HG03139 (cell line): Measurements from ENCODE around the gene SBF2.
"Not testable (repeated sequence)": the region's sequence is repeated elsewhere in the genome, so short reads cannot be mapped to it uniquely, and the experiment has no call there.

Experiments
- ATAC-seq: cut with Tn5 transposase; IDR thresholded peaks from one replicate; pipeline ENCODE4 v1.9.1; 2021; ENCODE audit not compliant: unreplicated experiment

Gene SBF2

DNA sequence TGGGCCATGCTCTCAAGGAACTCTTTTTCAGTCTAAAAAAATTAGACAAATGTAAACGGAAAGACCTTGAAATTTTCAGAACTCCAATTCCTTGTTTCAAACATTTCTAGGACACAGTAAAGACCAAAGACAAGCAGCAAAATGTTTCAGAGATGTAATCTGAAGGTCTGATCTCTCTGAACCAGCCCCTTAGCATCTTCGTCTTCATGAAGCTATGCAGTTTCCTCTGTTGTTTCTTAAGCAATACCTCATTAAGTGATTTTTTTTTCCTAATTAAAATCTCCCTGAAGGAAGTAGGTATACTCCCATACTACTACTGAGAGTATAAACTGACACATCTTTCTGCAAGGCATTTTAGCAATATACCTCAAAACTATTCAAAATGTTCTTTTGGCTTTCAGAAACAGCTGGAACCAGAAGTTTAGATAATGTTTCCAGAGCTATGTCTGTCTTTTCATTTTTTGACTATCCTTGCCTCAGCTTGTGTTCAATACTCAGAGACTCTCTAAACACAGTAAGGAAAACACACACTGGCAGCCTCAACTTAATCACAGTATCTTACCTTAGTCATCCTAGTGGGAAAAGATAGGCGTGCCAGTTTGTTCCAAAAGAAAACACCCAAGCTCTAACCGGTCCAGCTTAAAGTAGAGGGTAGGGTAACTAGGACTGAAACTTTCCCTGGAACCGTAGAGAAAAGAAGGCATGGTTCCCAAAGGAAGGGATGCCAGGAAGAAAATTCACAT is 25.1 kb downstream of the SBF2 start:
- ATAC-seq: no peak

GRCh38 chr11:10267821-10268220 is 26.2 kb downstream of the SBF2 start:
- no peak for ATAC-seq

DNA sequence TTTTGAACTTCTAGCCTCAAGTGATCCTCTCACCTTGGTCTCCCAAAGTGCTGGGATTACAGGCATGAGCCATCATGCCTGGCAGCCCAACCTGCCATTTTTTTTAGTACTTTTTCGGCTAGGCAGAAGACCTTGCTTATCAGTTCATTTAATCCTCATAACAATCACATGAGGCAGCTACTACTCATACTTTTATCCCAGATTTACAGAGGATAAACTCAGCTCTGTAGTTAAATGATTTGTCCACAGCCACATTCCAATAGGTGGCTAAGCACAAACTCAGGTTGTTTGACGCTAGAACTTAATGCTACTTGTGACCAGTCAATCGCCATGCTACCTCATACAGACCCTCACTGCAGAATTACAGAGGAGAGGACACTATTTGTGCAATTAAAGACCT is 28.1 kb downstream of the SBF2 start:
- ATAC-seq: no peak

DNA sequence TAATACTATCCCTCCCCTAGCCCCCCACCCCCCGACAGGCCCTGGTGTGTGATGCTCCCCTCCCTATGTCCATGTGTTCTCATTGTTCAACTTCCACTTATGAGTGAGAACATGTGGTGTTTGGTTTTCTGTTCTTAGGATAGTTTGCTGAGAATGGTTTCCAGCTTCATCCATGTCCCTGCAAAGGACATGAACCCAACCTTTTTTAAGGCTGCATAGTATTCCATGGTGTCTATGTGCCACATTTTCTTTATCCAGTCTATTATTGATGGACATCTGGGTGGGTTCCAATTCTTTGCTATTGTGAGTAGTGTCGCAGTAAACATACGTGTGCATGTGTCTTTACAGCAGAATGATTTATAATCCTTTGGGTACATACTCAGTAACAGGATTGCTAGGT is 29.3 kb downstream of the SBF2 start:
- not testable (repeated sequence) for ATAC-seq

DNA sequence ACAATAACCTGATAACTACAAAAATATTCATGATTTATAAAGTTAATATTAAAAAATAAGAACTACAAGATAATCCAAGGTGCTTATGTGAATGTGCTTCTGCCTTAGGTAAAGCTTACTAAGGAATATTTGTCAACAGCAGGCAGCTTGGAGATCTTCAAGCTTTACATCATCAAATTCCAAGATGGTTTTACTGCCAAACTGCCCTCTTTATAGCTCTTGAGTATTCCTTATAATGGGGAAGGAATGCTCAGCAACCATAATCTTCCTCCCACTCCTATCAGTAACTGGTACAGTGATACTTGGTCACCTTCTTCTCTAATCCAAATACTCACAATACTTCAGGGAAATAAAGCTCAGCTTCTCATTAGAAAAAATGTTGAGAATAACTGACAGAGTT is 30.1 kb downstream of the SBF2 start:
- no peak for ATAC-seq

DNA sequence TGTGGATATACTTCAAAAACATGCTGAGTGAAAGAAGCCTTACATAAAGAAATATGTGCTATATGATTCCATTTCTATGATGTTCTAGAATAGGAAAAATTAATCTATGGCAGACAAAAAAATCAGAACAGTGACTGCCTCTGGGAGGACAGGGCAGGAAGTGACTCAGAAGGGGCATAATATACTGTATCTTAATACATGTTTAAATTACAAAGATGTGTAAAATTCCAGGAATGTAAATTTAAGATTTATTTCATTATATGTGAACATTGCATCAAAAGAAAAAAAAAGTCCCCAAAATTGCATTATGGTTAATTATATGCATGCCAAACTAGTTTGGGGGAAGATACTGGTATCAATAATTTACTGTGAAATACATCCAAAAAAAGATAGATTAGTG is 32.2 kb downstream of the SBF2 start:
- no peak for ATAC-seq

GRCh38 chr11:10257478-10257877 is 36.5 kb downstream of the SBF2 start:
- no peak for ATAC-seq

DNA sequence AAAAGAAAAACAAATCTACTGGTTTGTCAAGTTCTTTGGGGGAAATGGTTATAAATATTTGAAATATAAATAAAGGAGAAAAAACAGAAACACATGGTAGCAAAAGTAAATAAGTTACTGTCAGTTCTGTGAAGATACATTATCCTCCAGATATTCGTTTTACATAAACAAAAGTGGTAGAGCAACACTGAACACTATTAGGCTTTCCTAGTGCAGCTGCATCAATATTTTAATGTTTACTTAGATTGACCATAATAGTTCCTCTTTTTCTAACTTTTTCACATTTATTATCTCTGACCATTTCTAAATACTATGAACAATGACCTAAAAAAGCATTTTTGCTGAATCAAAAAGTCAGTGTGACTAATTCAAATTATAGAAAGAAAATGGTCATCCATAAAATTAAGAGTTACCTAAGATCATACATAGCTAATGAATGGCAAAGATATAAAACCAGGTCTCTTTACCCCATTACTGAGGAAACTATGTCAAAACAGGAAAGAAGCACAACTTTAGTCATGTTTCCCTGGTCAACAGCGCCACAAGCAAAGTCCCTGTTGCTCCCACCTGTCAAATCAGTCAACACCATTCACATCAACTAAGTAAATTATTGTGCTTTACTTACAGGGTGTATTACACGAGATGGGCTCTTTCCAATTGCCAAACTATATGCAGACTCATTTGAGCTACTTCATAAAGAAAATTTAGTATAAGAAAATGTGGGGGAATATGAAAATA is 38.5 kb downstream of the SBF2 start:
- ATAC-seq: no peak

GRCh38 chr11:10249448-10250131 is 44.4 kb downstream of the SBF2 start:
- not testable (repeated sequence) for ATAC-seq

DNA sequence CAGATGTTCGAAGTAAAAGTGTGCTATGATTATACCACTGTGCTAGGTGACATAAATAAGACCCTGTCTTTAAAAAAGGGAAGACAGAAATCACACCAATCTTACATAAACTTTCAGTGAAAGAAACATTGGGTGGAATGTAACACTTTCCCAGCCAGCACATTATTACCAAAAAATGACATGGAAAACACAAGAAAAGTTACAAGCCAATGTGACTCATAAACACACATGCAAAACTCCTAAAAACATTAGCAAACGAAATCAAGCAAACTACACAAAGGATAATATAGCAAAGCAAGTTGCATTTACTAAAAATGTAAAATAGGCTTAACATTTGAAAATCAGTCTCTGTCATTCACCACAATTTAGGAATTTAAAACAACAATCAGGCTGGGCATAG is 47.0 kb downstream of the SBF2 start:
- no peak for ATAC-seq

GRCh38 chr11:10243896-10244575 is 50.0 kb downstream of the SBF2 start:
- no peak for ATAC-seq

GRCh38 chr11:10236840-10237239 is 57.2 kb downstream of the SBF2 start:
- ATAC-seq: no peak

- ATAC-seq: no peak
Measured at GRCh38 chr11:10233581-10233980, 60.4 kb downstream of the SBF2 start.

- no peak for ATAC-seq
Measured at GRCh38 chr11:10232756-10233155, 61.3 kb downstream of the SBF2 start.

DNA sequence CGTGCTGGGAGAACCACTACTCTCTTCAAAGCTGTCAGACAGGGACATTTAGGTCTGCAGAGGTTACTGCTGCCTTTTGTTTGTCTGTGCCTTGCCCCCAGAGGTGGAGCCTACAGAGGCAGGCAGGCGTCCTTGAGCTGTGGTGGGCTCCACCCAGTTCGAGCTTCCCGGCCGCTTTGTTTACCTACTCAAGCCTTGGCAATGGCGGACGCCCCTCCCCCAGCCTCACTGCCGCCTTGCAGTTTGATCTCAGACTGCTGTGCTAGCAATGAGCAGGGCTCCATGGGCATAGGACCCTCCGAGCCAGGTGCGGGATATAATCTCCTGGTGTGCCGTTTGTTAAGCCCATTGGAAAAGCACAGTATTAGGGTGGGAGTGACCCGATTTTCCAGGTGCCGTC is 62.2 kb downstream of the SBF2 start:
- not testable (repeated sequence) for ATAC-seq

- no peak for ATAC-seq
Measured at GRCh38 chr11:10225553-10225952, 68.5 kb downstream of the SBF2 start.

GRCh38 chr11:10222399-10222798 is 71.6 kb downstream of the SBF2 start:
- ATAC-seq: no peak

- ATAC-seq: no peak
Measured at GRCh38 chr11:10221342-10221741, 72.7 kb downstream of the SBF2 start.

DNA sequence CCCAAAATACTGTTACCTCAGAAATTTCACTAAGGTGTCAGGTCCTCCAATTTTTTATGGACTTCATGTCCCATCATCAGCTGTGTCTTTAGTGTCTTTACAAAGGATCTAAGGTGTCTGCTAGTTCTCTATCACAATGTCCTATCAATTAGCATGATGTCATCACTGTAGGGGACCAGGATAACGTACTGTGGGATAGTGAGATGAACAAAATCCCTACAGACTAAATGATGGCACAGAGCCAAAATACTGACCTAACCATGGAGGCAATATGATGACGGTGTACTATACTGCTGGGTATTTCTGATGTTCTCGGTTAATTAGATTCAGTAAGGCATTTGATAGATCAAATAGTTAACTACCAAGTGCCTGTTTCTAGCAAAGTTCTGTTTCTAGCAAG is 82.5 kb downstream of the SBF2 start:
- ATAC-seq: no peak

- ATAC-seq: no peak
Measured at GRCh38 chr11:10209326-10209725, 84.7 kb downstream of the SBF2 start.

DNA sequence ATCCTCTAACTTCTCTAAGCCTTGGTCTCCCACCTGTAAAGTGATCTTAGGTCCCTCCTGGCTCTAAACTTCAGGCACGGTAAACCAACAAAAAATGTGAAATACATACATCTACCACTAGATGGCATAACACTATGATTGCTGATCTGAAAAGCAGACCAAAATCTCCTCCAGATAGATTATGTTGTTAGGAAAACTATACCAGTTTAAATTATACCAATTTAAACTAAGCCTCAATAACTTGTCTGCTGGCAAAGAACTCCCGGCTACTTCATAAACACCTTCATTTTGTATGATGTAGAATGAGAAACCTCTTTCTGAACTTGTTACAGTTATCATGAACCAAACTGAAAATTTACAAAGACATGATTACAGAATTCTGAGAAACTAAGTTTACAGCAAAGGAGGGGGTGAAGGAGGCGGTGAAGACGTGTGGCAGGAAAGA is 85.9 kb downstream of the SBF2 start:
- no peak for ATAC-seq
